SK-N-SH (cell line): ENCODE measurements around the gene RPAP3. TPM values are rescaled to one million over a fixed set of nuclear protein-coding genes. Genes with fewer than 3 reads are reported as not detected.

ENCODE experiments used
- CTCF ChIA-PET: fragments of 300-600, 350-600 bp; formaldehyde crosslinking; extraction: SDS; loops from one replicate; lab custom pipeline; 2021; lab: Yijun Ruan, JAX
- POLR2A ChIA-PET: fragments of 350-600 bp; sonication (Branson Sonifier 250); formaldehyde crosslinking; extraction: SDS; loops from one replicate; lab custom pipeline; 2020; ENCODE audit warnings: antibody characterized with exemption, inconsistent platforms; lab: Yijun Ruan, JAX
- DNase-seq: peaks from one replicate; pipeline ENCODE4 v3.0.0; 2012
- H2AFZ ChIP-seq: fragments of 200-600 bp; sonication (generic); 2 replicates; pipeline ENCODE4 v1.8.1; 2016; ENCODE audit warnings: antibody characterized with exemption, mild to moderate bottlenecking, low read depth
- H3F3A ChIP-seq: fragments of 200-600 bp; sonication (generic); replicated peaks from 2 replicates; pipeline ENCODE3; 2016; ENCODE audit warnings: antibody characterized with exemption, mild to moderate bottlenecking; ENCODE audit not compliant: insufficient read depth
- H3K27ac ChIP-seq, 2 experiments: fragments of 200-500 bp in 1 of 2; fragments of 200-600 bp in 1 of 2; sonication (Bioruptor generic) in 1 of 2; sonication (generic), shearing (Covaris generic) in 1 of 2; 2 replicates each; pipeline versions ENCODE4 v1.5.1 to v1.6.1; 2014 to 2016; ENCODE audit warnings: low read depth in 2 of 2, inconsistent platforms in 1 of 2, low read length in 1 of 2, mild to moderate bottlenecking in 1 of 2, mixed read lengths in 1 of 2
- H3K27me3 ChIP-seq: fragments of 200-600 bp; sonication (generic), shearing (Covaris generic); 2 replicates; pipeline ENCODE4 v1.6.1; 2016; ENCODE audit warnings: mixed run types; ENCODE audit not compliant: insufficient read depth
- H3K36me3 ChIP-seq, 2 experiments: fragments of 200-500 bp in 1 of 2; fragments of 200-600 bp in 1 of 2; sonication (Bioruptor generic) in 1 of 2; sonication (generic) in 1 of 2; replicated peaks in 1 of 2; 2 replicates each; pipeline versions ENCODE3 to v1.5.1; 2014 to 2016; ENCODE audit warnings: low read length in 1 of 2, mild to moderate bottlenecking in 1 of 2; ENCODE audit not compliant: insufficient read depth in 2 of 2, control insufficient read depth in 1 of 2
- H3K4me1 ChIP-seq, 2 experiments: fragments of 200-500 bp in 1 of 2; fragments of 200-600 bp in 1 of 2; sonication (Bioruptor generic) in 1 of 2; sonication (generic), shearing (Covaris generic) in 1 of 2; 2 replicates each; pipeline versions ENCODE4 v1.5.1 to v1.6.1; 2014 to 2016; ENCODE audit warnings: low read depth in 1 of 2, low read length in 1 of 2, mixed run types in 1 of 2; ENCODE audit not compliant: insufficient read depth in 2 of 2, control insufficient read depth in 1 of 2
- H3K4me2 ChIP-seq: fragments of 200-600 bp; sonication (generic), shearing (Covaris generic); 2 replicates; pipeline ENCODE4 v1.6.1; 2017; ENCODE audit warnings: mixed run types
- H3K4me3 ChIP-seq, 2 experiments: fragments of 200-500 bp in 1 of 2; fragments of 200-600 bp in 1 of 2; sonication (Bioruptor generic) in 1 of 2; sonication (generic), shearing (Covaris generic) in 1 of 2; 2 replicates each; pipeline versions ENCODE4 v1.5.1 to v1.8.1; 2014 to 2016; ENCODE audit warnings: low read depth in 2 of 2, inconsistent platforms in 1 of 2, low read length in 1 of 2, mild to moderate bottlenecking in 1 of 2, mixed read lengths in 1 of 2, moderate library complexity in 1 of 2
- H3K79me2 ChIP-seq: fragments of 200-600 bp; sonication (generic); 2 replicates; pipeline ENCODE4 v1.8.1; 2017; ENCODE audit warnings: mild to moderate bottlenecking; ENCODE audit not compliant: insufficient read depth
- H3K9ac ChIP-seq: fragments of 200-600 bp; sonication (generic); 2 replicates; pipeline ENCODE4 v1.6.1; 2017; ENCODE audit warnings: mixed run types
- H3K9me2 ChIP-seq: fragments of 200-600 bp; sonication (generic); 2 replicates; pipeline ENCODE4 v1.6.1; 2017; ENCODE audit warnings: mixed run types
- H3K9me3 ChIP-seq: fragments of 200-600 bp; sonication (generic); 2 replicates; pipeline ENCODE4 v1.6.1; 2017; ENCODE audit warnings: mixed run types, mild to moderate bottlenecking, moderate library complexity
- H4K20me1 ChIP-seq: fragments of 200-600 bp; sonication (generic); 2 replicates; pipeline ENCODE4 v1.6.1; 2017; ENCODE audit warnings: mild to moderate bottlenecking, mixed run types; ENCODE audit not compliant: insufficient read depth
- ELF1 ChIP-seq: IDR thresholded peaks from 2 replicates; pipeline ENCODE4 v1.4.0; 2012
- EP300 ChIP-seq, 2 experiments: IDR thresholded peaks; 2 replicates each; pipeline versions ENCODE4 v1.4.0 to v1.6.1; 2012; ENCODE audit warnings: borderline replicate concordance in 1 of 2, low read depth in 1 of 2, low read length in 1 of 2
- FOXJ3 ChIP-seq: sonication (generic); formaldehyde crosslinking; IDR thresholded peaks from 2 replicates; pipeline ENCODE4 v1.5.1; 2020; ENCODE audit warnings: mild to moderate bottlenecking, missing genetic modification reagents
- FOXM1 ChIP-seq: IDR thresholded peaks from 2 replicates; pipeline ENCODE4 v1.4.0; 2012; ENCODE audit warnings: low read depth, mild to moderate bottlenecking
- GABPA ChIP-seq: IDR thresholded peaks from 2 replicates; pipeline ENCODE4 v1.4.0; 2012; ENCODE audit warnings: low read depth, mild to moderate bottlenecking
- GATA2 ChIP-seq: sonication (generic); formaldehyde crosslinking; IDR thresholded peaks from 2 replicates; pipeline ENCODE4 v1.5.0; 2020; ENCODE audit warnings: mild to moderate bottlenecking, missing genetic modification reagents
- MXI1 ChIP-seq: IDR thresholded peaks from 2 replicates; pipeline ENCODE4 v1.6.1; 2012; ENCODE audit warnings: mild to moderate bottlenecking, low read depth, low read length, improper control_type of control experiment
- NFIC ChIP-seq: IDR thresholded peaks from 2 replicates; pipeline ENCODE4 v1.4.0; 2012; ENCODE audit warnings: borderline replicate concordance
- NRF1 ChIP-seq: IDR thresholded peaks from 2 replicates; pipeline ENCODE4 v1.6.1; 2012; ENCODE audit warnings: low read depth, mild to moderate bottlenecking, low read length
- POLR2AphosphoS5 ChIP-seq: IDR thresholded peaks from 2 replicates; pipeline ENCODE4 v1.6.1; 2012; ENCODE audit warnings: low read depth, low read length
- RCOR1 ChIP-seq: fragments of 150-350 bp; IDR thresholded peaks from 2 replicates; pipeline ENCODE4 v1.6.1; 2017; ENCODE audit warnings: antibody characterized with exemption, low read length
- RFX5 ChIP-seq: IDR thresholded peaks from 2 replicates; pipeline ENCODE4 v1.6.1; 2012; ENCODE audit warnings: mild to moderate bottlenecking, improper control_type of control experiment, low read length
- RXRA ChIP-seq: IDR thresholded peaks from 2 replicates; pipeline ENCODE4 v1.4.0; 2012; ENCODE audit warnings: low read depth, mild to moderate bottlenecking, borderline replicate concordance
- SIN3A ChIP-seq: IDR thresholded peaks from 2 replicates; pipeline ENCODE4 v1.6.1; 2012; ENCODE audit warnings: low read depth, mild to moderate bottlenecking, low read length, moderate library complexity, borderline replicate concordance
- TCF12 ChIP-seq: IDR thresholded peaks from 2 replicates; pipeline ENCODE4 v1.4.0; 2012
- TEAD4 ChIP-seq: IDR thresholded peaks from 2 replicates; pipeline ENCODE4 v1.4.0; 2012; ENCODE audit warnings: mild to moderate bottlenecking, borderline replicate concordance; ENCODE audit not compliant: insufficient read depth
- YY1 ChIP-seq: IDR thresholded peaks from 2 replicates; pipeline ENCODE4 v1.4.0; 2012; ENCODE audit warnings: low read depth, mild to moderate bottlenecking
- WGBS: methylation state at CpG from one replicate; pipeline ENCODE4 v1.1.6; 2017; ENCODE audit warnings: low lambda C conversion rate; 5-methylcytosine and 5-hydroxymethylcytosine counted together
- polyA plus RNA-seq, 3 experiments: library from polyadenylated mRNA; depleted of rRNA; stranded (reverse); fragments of >200 nt; gene quantifications; 2 replicates each; pipeline ENCODE4 v1.2.3, GENCODE V29; 2012
- TF ChIP-seq, protein P1 (sequence below): IDR thresholded peaks from 2 replicates; pipeline ENCODE4 v1.6.1; 2012; ENCODE audit warnings: mild to moderate bottlenecking, low read depth, low read length, moderate library complexity
- TF ChIP-seq, protein P2 (sequence below): IDR thresholded peaks from 2 replicates; pipeline ENCODE4 v1.4.0; 2012; ENCODE audit warnings: low read depth, borderline replicate concordance
- TF ChIP-seq, protein P3 (sequence below): IDR thresholded peaks from 2 replicates; pipeline ENCODE4 v1.4.0; 2012; ENCODE audit warnings: low read depth
- TF ChIP-seq, protein P4 (sequence below): fragments of 200-600 bp; sonication (generic); IDR thresholded peaks from 2 replicates; pipeline ENCODE4 v1.6.1; 2017; ENCODE audit warnings: antibody characterized with exemption, mild to moderate bottlenecking, moderate library complexity
- TF ChIP-seq, protein P5 (sequence below): IDR thresholded peaks from 2 replicates; pipeline ENCODE4 v1.4.0; 2012; ENCODE audit warnings: low read depth, borderline replicate concordance
- TF ChIP-seq, protein P6 (sequence below): fragments of 150-350 bp; IDR thresholded peaks from 2 replicates; pipeline ENCODE4 v1.6.1; 2016; ENCODE audit warnings: mild to moderate bottlenecking, low read depth, low read length

RPAP3 gene
- polyA plus RNA-seq, 1 of the 3 experiments (the other 2 are of a cell fraction), result 6.7 TPM

DNA sequence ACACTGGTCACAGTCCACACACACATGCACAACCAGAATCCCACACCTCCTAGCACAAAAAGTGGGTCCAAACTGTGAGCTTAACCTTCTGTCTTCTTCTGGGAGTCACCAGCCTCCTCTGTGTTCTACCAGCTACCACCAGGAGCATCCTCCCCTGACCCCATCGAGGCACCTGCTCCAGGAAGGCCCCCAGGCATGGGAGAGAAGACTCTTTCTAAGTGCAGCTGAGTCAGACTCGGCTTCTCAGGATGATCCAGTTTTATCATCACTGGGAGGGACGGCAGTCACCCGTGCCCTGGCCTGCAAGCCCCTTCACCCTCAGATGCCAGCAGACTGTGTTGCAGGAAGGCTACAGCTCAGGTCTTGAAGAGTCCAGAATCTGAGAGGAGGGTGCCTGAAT lies 27.3 kb upstream of the RPAP3 start (continued):
- TF ChIP-seq, protein P1, sequence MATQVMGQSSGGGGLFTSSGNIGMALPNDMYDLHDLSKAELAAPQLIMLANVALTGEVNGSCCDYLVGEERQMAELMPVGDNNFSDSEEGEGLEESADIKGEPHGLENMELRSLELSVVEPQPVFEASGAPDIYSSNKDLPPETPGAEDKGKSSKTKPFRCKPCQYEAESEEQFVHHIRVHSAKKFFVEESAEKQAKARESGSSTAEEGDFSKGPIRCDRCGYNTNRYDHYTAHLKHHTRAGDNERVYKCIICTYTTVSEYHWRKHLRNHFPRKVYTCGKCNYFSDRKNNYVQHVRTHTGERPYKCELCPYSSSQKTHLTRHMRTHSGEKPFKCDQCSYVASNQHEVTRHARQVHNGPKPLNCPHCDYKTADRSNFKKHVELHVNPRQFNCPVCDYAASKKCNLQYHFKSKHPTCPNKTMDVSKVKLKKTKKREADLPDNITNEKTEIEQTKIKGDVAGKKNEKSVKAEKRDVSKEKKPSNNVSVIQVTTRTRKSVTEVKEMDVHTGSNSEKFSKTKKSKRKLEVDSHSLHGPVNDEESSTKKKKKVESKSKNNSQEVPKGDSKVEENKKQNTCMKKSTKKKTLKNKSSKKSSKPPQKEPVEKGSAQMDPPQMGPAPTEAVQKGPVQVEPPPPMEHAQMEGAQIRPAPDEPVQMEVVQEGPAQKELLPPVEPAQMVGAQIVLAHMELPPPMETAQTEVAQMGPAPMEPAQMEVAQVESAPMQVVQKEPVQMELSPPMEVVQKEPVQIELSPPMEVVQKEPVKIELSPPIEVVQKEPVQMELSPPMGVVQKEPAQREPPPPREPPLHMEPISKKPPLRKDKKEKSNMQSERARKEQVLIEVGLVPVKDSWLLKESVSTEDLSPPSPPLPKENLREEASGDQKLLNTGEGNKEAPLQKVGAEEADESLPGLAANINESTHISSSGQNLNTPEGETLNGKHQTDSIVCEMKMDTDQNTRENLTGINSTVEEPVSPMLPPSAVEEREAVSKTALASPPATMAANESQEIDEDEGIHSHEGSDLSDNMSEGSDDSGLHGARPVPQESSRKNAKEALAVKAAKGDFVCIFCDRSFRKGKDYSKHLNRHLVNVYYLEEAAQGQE, result no peak
- TF ChIP-seq FOXM1 (no peak), NFIC (no peak), TEAD4 (no peak), RFX5 (no peak), POLR2AphosphoS5 (no peak), EP300 (IDR thresholded peaks at IDR 0.05; ENCODE audit: borderline replicate concordance in 1 of 2, low read depth in 1 of 2, low read length in 1 of 2) (no peak), NRF1 (no peak)
- TF ChIP-seq, protein P2, sequence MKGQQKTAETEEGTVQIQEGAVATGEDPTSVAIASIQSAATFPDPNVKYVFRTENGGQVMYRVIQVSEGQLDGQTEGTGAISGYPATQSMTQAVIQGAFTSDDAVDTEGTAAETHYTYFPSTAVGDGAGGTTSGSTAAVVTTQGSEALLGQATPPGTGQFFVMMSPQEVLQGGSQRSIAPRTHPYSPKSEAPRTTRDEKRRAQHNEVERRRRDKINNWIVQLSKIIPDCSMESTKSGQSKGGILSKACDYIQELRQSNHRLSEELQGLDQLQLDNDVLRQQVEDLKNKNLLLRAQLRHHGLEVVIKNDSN, result no peak
- TF ChIP-seq, protein P3, sequence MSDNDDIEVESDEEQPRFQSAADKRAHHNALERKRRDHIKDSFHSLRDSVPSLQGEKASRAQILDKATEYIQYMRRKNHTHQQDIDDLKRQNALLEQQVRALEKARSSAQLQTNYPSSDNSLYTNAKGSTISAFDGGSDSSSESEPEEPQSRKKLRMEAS, result no peak

DNA sequence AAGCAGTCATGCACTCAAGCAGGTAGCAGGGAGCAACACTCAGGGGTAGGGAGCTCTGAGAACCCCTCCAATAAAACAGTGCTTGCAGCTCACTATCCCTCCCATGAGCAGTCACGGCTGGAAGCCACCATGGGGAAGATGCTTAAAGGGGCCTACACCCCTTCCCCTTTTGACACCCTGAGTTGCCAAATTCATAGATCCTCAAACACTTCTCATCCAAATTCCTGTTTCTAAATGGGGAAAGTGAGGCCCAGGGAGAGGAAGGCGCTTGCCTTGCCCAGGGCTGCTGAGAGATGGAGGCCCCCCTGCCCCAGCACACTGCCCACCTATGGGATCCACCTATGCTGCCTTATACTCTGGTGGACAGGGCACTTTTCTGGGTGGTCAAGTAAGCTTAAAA lies 26.7 kb upstream of the RPAP3 start:
- Histone ChIP-seq H3K36me3 (no peaks in the 10 kb centered on the region), H3K9ac (no peak overlapping the region), H3F3A (no peaks in the 10 kb centered on the region), H3K9me2 (no peaks in the 10 kb centered on the region), H4K20me1 (no peaks in the 10 kb centered on the region), H3K4me1 (peaks cover 7 to 47% of the 10 kb centered on the region in 2 experiments; a peak in 2 of 4 replicates), H3K4me2 (no peak overlapping the region), H3K27ac (no peak overlapping the region), H3K9me3 (no peaks in the 10 kb centered on the region), H2AFZ (no peak overlapping the region), H3K4me3 (no peak overlapping the region), H3K27me3 (no peaks in the 10 kb centered on the region), H3K79me2 (no peaks in the 10 kb centered on the region)
- ChIA-PET POLR2A (no interaction called here), CTCF (interaction anchor here (1.2 to 43.0 kb wide), 6 partner anchors 10 to 106 kb away, joined by 3 to 1294 read pairs (median 211); partner anchors contain the start of genes RAPGEF3 and SLC48A1)
- no peak for DNase-seq
- WGBS, result 79% methylated on average over 2 of the region's 2 CpGs
- TF ChIP-seq RXRA (no peak), TEAD4 (no peak), TCF12 (no peak), SIN3A (no peak), RFX5 (no peak), MXI1 (no peak), POLR2AphosphoS5 (no peak), GATA2 (CRISPR knock-in tag) (no peak), YY1 (no peak), GABPA (no peak), FOXJ3 (no peak), RCOR1 (no peak), NFIC (no peak), ELF1 (no peak)
- TF ChIP-seq, protein P4, sequence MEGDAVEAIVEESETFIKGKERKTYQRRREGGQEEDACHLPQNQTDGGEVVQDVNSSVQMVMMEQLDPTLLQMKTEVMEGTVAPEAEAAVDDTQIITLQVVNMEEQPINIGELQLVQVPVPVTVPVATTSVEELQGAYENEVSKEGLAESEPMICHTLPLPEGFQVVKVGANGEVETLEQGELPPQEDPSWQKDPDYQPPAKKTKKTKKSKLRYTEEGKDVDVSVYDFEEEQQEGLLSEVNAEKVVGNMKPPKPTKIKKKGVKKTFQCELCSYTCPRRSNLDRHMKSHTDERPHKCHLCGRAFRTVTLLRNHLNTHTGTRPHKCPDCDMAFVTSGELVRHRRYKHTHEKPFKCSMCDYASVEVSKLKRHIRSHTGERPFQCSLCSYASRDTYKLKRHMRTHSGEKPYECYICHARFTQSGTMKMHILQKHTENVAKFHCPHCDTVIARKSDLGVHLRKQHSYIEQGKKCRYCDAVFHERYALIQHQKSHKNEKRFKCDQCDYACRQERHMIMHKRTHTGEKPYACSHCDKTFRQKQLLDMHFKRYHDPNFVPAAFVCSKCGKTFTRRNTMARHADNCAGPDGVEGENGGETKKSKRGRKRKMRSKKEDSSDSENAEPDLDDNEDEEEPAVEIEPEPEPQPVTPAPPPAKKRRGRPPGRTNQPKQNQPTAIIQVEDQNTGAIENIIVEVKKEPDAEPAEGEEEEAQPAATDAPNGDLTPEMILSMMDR, result no peak
- TF ChIP-seq, protein P5, sequence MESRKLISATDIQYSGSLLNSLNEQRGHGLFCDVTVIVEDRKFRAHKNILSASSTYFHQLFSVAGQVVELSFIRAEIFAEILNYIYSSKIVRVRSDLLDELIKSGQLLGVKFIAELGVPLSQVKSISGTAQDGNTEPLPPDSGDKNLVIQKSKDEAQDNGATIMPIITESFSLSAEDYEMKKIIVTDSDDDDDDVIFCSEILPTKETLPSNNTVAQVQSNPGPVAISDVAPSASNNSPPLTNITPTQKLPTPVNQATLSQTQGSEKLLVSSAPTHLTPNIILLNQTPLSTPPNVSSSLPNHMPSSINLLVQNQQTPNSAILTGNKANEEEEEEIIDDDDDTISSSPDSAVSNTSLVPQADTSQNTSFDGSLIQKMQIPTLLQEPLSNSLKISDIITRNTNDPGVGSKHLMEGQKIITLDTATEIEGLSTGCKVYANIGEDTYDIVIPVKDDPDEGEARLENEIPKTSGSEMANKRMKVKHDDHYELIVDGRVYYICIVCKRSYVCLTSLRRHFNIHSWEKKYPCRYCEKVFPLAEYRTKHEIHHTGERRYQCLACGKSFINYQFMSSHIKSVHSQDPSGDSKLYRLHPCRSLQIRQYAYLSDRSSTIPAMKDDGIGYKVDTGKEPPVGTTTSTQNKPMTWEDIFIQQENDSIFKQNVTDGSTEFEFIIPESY, result no peak
- TF ChIP-seq, protein P6, sequence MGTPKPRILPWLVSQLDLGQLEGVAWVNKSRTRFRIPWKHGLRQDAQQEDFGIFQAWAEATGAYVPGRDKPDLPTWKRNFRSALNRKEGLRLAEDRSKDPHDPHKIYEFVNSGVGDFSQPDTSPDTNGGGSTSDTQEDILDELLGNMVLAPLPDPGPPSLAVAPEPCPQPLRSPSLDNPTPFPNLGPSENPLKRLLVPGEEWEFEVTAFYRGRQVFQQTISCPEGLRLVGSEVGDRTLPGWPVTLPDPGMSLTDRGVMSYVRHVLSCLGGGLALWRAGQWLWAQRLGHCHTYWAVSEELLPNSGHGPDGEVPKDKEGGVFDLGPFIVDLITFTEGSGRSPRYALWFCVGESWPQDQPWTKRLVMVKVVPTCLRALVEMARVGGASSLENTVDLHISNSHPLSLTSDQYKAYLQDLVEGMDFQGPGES, result no peak
